Mucosa of gallbladder (tissue), 1 donor: Measurements from ENCODE around the gene LVRN. TPM values are rescaled to one million over a fixed set of nuclear protein-coding genes. Genes with fewer than 3 reads are reported as not detected.
"Not testable (repeated sequence)": the region's sequence is repeated elsewhere in the genome, so short reads cannot be mapped to it uniquely, and the experiment has no call there.

Experiments used
- DNase-seq: peaks from one replicate; pipeline ENCODE4 v3.0.0-alpha.2; 2020; ENCODE audit warnings: low spot score
- total RNA-seq: library from RNA; stranded (reverse); gene quantifications from one replicate; pipeline ENCODE4 v1.2.1, GENCODE V29; 2021
- donor health status: DM: no; HTN: no; CAD: no.

The LVRN gene
- total RNA-seq, result 0.43 TPM

GRCh38 chr5:115962239-115962564 lies at the start of gene LVRN:
Gene LVRN, plus strand, starts transcription at chr5:115962475. Its CDS starts 143 bp downstream, at chr5:115962618.
- DNase-seq, result no peak

GRCh38 chr5:115913623-115914400 lies 48.5 kb upstream of the LVRN start:
- DNase-seq, result not testable (repeated sequence)

GRCh38 chr5:115920171-115920725 lies 42.0 kb upstream of the LVRN start:
- no peak for DNase-seq

GRCh38 chr5:115928578-115929407 lies 33.5 kb upstream of the LVRN start:
- not testable (repeated sequence) for DNase-seq

GRCh38 chr5:115930171-115930570 lies 32.1 kb upstream of the LVRN start:
- DNase-seq, result not testable (repeated sequence)

- no peak for DNase-seq
Measured at GRCh38 chr5:115930630-115931337, 31.5 kb upstream of the LVRN start.

- no peak for DNase-seq
Measured at GRCh38 chr5:115932991-115933390, 29.3 kb upstream of the LVRN start.

- DNase-seq, result no peak
Measured at GRCh38 chr5:115934388-115934974, 27.8 kb upstream of the LVRN start.

- DNase-seq, result no peak
Measured at GRCh38 chr5:115936031-115936430, 26.2 kb upstream of the LVRN start.

GRCh38 chr5:115939059-115939458 lies 23.2 kb upstream of the LVRN start:
- DNase-seq, result no peak

GRCh38 chr5:115940080-115940810 lies 22.0 kb upstream of the LVRN start:
- no peak for DNase-seq

GRCh38 chr5:115941051-115941675 lies 21.1 kb upstream of the LVRN start:
- no peak for DNase-seq

- DNase-seq, result no peak
Measured at GRCh38 chr5:115944501-115944900, 17.8 kb upstream of the LVRN start.

- DNase-seq, result no peak
Measured at GRCh38 chr5:115946655-115947054, 15.6 kb upstream of the LVRN start.

GRCh38 chr5:115947260-115947659 lies 15.0 kb upstream of the LVRN start:
- no peak for DNase-seq

- DNase-seq, result no peak
Measured at GRCh38 chr5:115948091-115948534, 14.2 kb upstream of the LVRN start.

GRCh38 chr5:115949096-115949495 lies 13.2 kb upstream of the LVRN start:
- no peak for DNase-seq

- no peak for DNase-seq
Measured at GRCh38 chr5:115952588-115952987, 9.7 kb upstream of the LVRN start.

- no peak for DNase-seq
Measured at GRCh38 chr5:115954144-115954543, 8.1 kb upstream of the LVRN start.

GRCh38 chr5:115956957-115957356 lies 5.3 kb upstream of the LVRN start:
- no peak for DNase-seq
